ENCODE results near the gene SREBF1. TPM values are rescaled to one million over a fixed set of nuclear protein-coding genes. Genes with fewer than 3 reads are reported as not detected.

SREBF1 gene
- total RNA-seq, 2 experiments from 2014 or later = 218 to 229 TPM

DNA sequence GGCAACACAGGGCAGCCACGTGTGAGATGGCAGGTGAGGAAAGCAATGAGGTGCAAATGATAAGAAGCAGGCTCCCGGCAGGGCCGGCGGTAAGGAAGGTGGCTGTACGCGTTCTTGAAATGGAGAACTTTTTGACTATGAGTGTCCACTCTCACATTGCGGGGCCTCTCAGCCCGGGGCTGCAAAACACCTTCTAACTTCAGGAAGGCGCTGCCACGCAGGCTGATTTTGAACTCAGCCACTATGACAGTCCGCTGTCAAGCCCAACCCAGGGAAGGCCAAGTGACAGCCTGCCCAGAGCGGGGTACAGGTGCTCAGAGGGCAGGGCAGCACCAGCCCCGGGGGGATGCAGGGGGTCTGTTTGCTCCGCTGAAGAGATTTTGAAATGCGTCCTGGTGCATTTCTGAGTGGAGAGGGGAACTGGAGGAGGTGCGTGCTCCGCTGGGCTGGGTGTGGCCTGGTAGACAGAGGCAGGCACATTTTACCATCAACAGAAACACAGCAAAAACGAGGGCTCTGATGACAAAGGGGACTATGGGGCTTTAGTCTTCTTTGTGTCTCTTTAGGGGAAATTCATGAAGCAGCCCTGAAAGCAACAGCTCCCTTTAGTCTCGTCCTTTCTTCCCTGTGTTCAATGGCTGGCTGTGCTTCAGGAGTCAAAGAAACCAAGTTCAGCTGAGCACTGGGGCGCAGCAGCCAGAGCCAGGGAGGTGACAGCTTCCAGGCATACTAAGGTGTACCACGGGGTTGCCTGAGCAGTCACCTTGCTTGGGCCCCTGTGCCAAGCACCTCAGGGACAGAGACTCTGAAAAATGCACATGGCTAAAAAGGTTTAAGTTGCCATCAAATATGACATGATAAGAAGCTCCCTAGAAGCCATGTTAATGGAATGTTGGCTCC lies 14.6 kb upstream of the SREBF1 start:
- no peak for ATAC-seq (ENCODE audit: low read depth)
- Mint-ChIP-seq H3K27me3 (no peaks in the 10 kb centered on the region), H3K9me3 (no peaks in the 10 kb centered on the region), H3K27ac (peak overlapping the region; percentile 94), H3K36me3 (peaks cover 7% of the 10 kb centered on the region), H3K4me1 (peaks cover 79% of the 10 kb centered on the region), H3K4me3 (peak overlapping the region; percentile 58)
- DNase-seq = no peak
- POLR2A ChIA-PET = interaction anchor here (3.0 to 13.8 kb wide), 3 partner anchors 10 to 28 kb away, joined by 31 to 327 read pairs (median 94); partner anchors contain the start of gene SREBF1

DNA sequence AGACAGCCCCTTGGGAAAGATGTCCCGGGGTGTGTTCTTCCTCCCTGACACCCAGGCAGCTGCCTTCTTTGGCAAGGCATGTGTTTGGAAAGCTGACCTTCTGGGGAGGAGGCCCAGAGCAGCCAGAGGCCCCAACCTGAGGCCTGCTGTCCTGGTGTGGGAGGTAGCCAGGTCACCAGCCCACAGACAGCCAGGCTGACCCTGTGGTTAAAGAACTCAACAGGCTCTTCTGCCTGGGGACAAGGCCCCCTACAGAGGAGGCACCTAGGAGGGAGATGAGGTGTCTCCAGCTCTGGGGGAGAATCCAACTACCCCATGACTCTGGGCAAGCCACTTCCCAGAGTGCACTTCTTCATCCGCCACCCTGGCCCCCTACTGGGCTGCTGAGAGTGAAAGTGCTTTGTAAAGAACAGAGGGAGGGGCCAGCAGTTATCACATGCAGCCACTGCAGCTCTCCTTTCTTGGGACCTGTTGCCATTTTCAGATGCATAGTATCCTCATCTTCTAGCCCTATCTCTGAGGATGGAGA lies 13.1 kb upstream of the SREBF1 start:
- POLR2A ChIA-PET = interaction anchor here (0.5 to 13.8 kb wide), 12 partner anchors 9 to 181 kb away, joined by 3 to 327 read pairs (median 7); partner anchors contain the start of gene SREBF1
- Mint-ChIP-seq H3K27me3 (no peaks in the 10 kb centered on the region), H3K36me3 (peaks cover 8% of the 10 kb centered on the region), H3K9me3 (no peaks in the 10 kb centered on the region), H3K4me3 (peak overlapping the region; percentile 71), H3K4me1 (peaks cover 67% of the 10 kb centered on the region), H3K27ac (peak overlapping the region; percentile 94)
- ATAC-seq (ENCODE audit: low read depth) = peak; percentile 70
- peak; percentile 82 for DNase-seq

DNA sequence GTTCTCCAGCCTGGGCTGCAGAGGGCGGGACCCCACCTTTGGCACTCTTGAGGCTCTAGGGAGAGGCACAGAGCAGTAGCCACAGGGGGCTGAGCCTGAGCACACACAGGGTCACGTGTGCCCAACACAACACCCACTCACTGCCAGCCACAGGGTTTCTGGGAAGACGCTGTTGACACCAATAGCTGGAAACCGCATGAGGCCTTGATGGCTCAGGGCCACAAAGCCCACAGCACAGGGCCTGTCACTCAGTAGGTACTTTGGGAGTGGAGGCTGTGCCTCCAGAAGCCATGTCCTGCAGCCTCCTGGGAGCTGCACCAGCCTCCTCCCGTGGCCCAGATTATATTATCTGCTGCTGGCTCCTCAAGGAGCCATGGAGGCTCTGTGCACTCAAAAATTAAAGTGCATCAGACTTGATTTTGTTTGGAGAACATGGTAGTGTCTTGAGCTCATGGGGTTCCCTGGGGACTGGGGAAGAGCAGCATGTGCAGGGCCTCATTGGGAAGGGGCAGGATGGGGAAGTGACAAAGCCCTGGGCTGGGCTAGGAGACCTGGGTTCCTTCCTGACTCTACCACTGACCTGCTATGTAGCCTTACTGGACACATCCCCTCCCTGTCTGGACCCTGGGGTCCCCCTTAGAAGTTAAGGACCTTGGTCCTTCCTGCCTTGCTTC lies 12.5 kb upstream of the SREBF1 start:
- peak; percentile 85 for DNase-seq
- POLR2A ChIA-PET = interaction anchor here (0.8 to 13.8 kb wide), 12 partner anchors 8 to 166 kb away, joined by 3 to 327 read pairs (median 7); partner anchors contain the start of gene SREBF1
- no peaks in the 10 kb centered on the region for H3K27me3 Mint-ChIP-seq
- ATAC-seq (ENCODE audit: low read depth) = peak; percentile 84
- peak overlapping the region; percentile 94 for H3K27ac Mint-ChIP-seq
- no peaks in the 10 kb centered on the region for H3K9me3 Mint-ChIP-seq
- peak overlapping the region; percentile 45 for H3K4me3 Mint-ChIP-seq
- peaks cover 8% of the 10 kb centered on the region for H3K36me3 Mint-ChIP-seq
- H3K4me1 Mint-ChIP-seq = peaks cover 64% of the 10 kb centered on the region

DNA sequence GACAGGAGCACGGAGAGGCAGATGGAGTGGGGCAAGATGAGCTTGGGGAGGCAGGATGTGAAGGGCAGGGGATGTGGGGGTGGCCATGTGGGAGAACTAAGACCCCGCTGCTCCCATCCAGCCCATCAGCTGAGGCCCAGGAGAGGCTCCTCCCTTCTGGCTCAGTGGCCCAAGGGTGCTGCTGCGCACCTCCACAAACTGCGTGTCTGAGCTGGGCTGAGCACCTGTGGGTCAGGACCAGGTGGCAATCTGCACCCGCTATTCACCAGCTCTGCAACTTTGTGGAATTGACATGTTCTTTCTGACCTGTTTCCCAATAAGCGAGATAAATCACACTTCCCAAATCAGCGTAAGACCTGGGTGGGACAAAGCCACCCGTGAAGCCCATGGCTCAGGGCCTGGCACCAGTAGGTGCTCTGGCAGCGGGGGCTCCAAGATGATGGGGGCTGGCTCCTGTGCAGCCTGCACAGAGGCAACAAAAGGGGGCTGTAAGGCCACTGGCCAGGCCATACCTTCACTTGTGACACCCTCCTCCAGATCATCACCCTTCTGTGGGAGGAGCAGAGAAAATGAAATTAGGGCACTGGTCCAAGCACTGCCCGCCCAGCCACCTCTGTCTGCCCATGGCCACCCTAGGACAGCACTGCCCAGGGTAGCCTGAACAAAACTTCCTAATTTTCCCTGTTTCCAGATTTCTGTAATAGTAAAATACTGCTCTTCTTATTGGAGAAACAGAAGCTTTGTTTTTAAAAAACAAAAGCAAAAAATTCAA lies 11.7 kb upstream of the SREBF1 start:
- ATAC-seq (ENCODE audit: low read depth) (no peak), DNase-seq (no peak)
- POLR2A ChIA-PET = interaction anchor here (0.8 to 13.8 kb wide), 9 partner anchors 7 to 166 kb away, joined by 5 to 327 read pairs (median 10); partner anchors contain the start of gene SREBF1
- Mint-ChIP-seq H3K36me3 (peaks cover 7% of the 10 kb centered on the region), H3K27ac (peak overlapping the region; percentile 94), H3K4me3 (peak overlapping the region; percentile 45), H3K9me3 (no peaks in the 10 kb centered on the region), H3K27me3 (no peaks in the 10 kb centered on the region), H3K4me1 (peaks cover 57% of the 10 kb centered on the region)

DNA sequence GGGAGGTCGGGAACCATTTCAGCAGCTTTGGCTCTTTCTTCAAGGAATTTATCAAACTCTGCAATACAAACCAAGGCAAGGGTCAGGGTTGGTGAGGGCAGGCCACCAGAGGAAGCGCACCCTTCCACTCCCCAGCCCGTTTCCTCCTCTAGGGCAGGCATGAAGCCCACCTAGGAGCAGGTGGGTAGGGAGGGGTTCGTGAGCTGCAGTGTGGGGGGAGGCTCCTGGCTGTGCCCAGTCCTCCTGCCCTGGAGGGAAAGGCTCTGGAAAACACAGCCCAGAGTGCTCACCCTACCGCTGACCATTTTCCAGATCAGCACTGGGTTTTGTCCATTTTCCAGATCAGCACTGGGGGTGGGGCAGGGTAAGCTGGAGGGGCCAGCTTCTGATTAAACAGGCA lies 10.9 kb upstream of the SREBF1 start:
- Mint-ChIP-seq H3K4me1 (peaks cover 51% of the 10 kb centered on the region), H3K36me3 (peaks cover 6% of the 10 kb centered on the region), H3K4me3 (peak overlapping the region; percentile 42), H3K9me3 (no peaks in the 10 kb centered on the region), H3K27me3 (no peaks in the 10 kb centered on the region), H3K27ac (peak overlapping the region; percentile 94)
- no peak for DNase-seq
- no peak for ATAC-seq (ENCODE audit: low read depth)
- POLR2A ChIA-PET = interaction anchor here (2.6 to 13.8 kb wide), 3 partner anchors 14 to 165 kb away, joined by 14 to 327 read pairs (median 94); partner anchors contain the start of gene SREBF1

DNA sequence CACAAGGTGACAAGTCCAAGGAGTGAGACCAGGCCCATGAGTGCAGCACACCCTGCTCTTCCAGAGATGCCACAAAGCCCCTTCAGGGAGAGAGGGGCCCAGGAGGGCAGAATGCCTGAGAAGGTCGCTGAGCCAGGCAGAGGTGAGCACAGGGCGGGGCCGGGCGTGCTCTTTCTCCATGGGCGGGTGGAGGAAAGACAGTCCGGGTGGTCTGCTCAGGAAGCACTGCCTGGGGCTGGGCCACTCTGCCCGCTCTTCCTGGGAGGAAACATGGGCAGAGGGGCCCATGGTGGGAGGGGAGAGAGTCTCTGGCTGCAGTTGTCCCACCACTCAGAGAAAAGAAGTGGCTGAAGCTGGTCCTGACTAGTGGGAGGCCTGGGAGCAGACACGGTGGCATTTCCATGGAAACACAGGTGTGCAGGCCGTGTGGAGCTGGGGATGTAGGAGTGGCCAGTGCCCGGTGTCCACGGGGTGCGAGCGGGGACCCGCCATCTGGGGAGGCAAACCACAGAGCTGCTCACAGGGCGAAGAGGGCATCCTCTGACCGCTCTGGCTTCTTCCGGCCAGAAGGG lies 10.4 kb upstream of the SREBF1 start:
- no peak for DNase-seq
- Mint-ChIP-seq H3K27me3 (no peaks in the 10 kb centered on the region), H3K4me3 (no peak overlapping the region), H3K4me1 (peaks cover 48% of the 10 kb centered on the region), H3K27ac (peak overlapping the region; percentile 30), H3K9me3 (no peaks in the 10 kb centered on the region), H3K36me3 (peaks cover 6% of the 10 kb centered on the region)
- no peak for ATAC-seq (ENCODE audit: low read depth)
- POLR2A ChIA-PET = interaction anchor here (5.1 to 13.8 kb wide), 2 partner anchors 13 to 23 kb away, joined by 94 to 327 read pairs; partner anchors contain the start of gene SREBF1

DNA sequence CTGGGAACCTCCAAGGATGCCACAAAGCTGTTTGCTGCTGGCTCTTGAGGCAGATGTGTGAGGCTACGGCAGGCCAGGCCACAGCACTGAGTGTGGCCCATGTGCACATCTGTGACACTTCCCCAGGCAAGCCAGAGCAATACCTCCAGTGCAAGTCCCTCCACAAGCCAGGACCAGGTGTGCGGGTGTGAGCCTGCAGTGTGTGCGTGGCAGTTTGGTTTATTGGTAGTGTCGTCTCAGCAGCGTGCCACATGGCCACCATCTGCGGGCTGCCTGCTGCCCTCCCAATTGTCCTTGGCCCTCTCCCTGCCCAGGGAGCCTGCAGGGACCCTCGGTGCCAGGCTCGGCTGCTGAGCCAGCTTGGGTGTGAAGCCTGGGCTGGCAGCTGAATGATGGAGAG lies 9.9 kb upstream of the SREBF1 start:
- DNase-seq (no peak), ATAC-seq (ENCODE audit: low read depth) (no peak)
- Mint-ChIP-seq H3K4me1 (peaks cover 43% of the 10 kb centered on the region), H3K4me3 (no peak overlapping the region), H3K9me3 (no peaks in the 10 kb centered on the region), H3K27me3 (no peaks in the 10 kb centered on the region), H3K36me3 (peaks cover 6% of the 10 kb centered on the region), H3K27ac (peak overlapping the region; percentile 30)
- POLR2A ChIA-PET = interaction anchor here (13.8 kb wide), 1 partner anchor 13 kb away, joined by 327 read pairs; the partner anchor contains the start of gene SREBF1

DNA sequence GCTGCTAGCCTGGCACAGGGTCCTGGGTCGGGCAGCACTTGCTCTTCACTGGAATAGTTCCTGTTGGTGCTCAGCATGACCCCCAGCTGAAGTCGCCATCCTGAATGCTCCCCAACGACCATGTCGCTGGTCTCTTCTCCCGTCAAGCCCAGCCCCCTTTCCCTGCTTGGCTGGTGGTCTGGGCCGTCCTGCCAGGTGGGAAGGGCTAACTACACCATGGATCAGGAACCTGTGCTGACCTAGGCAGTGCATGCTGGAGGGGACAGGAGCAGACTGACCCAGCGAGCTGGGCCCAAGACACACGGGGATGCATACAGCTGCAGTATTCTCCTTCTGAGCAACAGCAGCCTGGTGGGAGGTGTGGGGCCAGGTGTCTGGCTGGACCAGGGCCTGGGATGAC lies 9.2 kb upstream of the SREBF1 start:
- Mint-ChIP-seq H3K4me1 (peaks cover 40% of the 10 kb centered on the region), H3K9me3 (no peaks in the 10 kb centered on the region), H3K36me3 (peaks cover 5% of the 10 kb centered on the region), H3K27ac (peak overlapping the region; percentile 51), H3K4me3 (no peak overlapping the region), H3K27me3 (no peaks in the 10 kb centered on the region)
- ATAC-seq (ENCODE audit: low read depth) (no peak), DNase-seq (no peak)
- POLR2A ChIA-PET = interaction anchor here (1.1 to 13.8 kb wide), 2 partner anchors 12 to 23 kb away, joined by 5 to 327 read pairs; partner anchors contain the start of gene SREBF1

DNA sequence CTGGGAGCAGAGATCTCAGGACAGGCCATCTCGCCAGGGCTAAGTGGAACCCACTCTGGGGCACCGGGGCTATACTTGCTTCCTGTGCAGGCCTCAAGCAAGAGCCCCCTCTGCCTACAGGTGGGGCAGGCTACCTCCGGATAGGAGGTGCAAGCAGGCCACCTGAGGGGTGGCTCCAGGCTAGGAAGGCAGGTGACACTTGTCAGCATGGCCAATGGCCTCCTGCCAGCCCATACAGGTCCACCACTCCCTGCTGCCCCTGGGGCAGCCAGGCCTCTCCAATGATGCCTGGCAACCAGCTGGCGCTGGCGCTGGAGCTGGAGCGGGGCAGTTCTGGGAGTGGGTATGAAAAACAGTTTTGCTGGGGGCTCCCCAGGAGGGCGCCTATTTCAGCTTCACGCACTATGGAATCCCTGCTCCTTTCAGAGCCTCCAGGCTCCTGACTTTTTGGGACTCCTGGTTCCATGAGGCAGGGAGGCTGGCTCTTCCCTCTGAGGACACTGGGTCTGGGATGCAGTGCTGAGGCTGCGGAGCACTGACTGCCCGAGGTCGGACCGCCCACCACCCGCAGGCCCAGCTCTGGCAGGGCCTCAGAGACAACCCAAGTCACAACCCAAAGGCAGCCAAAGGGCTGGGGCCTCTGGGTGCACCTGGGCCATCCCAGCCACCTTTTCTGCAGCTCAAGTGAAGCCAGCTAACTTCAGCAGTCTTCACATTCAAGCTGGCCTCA lies 8.4 kb upstream of the SREBF1 start:
- POLR2A ChIA-PET = interaction anchor here (1.1 to 13.8 kb wide), 2 partner anchors 11 to 22 kb away, joined by 5 to 327 read pairs; partner anchors contain the start of gene SREBF1
- Mint-ChIP-seq H3K27ac (peak overlapping the region; percentile 34), H3K4me1 (peaks cover 37% of the 10 kb centered on the region), H3K36me3 (peaks cover 2% of the 10 kb centered on the region), H3K9me3 (no peaks in the 10 kb centered on the region), H3K27me3 (no peaks in the 10 kb centered on the region), H3K4me3 (no peak overlapping the region)
- no peak for DNase-seq
- no peak for ATAC-seq (ENCODE audit: low read depth)

DNA sequence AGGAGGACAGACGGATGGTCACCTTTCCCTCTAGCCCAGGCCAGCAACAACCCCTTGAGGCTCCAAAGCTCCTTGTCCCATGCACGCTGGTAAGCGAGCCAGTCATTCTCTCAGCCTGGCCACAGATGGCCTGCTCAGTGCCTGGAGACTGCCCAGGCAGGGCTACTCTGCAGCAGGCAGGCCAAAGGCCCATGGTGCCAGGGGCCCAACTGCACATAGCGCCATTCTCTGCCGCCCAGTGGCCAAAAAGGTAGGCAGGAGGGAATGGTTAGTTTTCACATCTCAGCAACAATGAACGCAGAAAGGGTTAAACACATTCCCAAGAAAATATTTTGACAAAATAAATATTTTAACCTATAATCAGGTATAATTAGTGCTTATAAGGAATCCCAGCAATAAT lies 7.7 kb upstream of the SREBF1 start:
- DNase-seq (no peak), ATAC-seq (ENCODE audit: low read depth) (no peak)
- H3K4me1 Mint-ChIP-seq = peaks cover 33% of the 10 kb centered on the region
- no peak overlapping the region for H3K27ac Mint-ChIP-seq
- no peaks in the 10 kb centered on the region for H3K27me3 Mint-ChIP-seq
- no peaks in the 10 kb centered on the region for H3K9me3 Mint-ChIP-seq
- peaks cover 2% of the 10 kb centered on the region for H3K36me3 Mint-ChIP-seq
- no peak overlapping the region for H3K4me3 Mint-ChIP-seq
- POLR2A ChIA-PET = no interaction called here

DNA sequence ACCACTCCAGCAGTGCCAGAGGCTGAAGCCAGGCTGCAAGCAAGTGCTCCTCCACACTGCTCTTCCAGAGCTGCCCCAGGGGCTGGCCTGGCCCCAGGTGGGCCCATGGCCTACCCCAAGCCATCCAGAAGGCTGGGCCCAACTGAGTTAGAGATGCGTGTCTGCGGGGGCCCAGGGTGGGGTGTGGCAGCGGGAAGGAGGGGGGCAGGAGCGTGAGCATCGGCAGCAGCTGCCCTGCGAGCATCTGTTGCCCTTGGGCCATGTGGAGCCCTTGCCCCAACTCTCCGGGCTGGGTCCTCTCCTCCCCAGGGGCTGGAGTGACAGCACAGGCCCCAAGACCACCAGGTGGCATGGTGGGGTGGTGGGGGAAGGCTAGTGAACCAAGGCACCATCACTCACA lies 7.3 kb upstream of the SREBF1 start:
- H3K4me3 Mint-ChIP-seq = no peak overlapping the region
- POLR2A ChIA-PET = no interaction called here

More for the DNA sequence above, 7.3 kb upstream of the SREBF1 start:
- Mint-ChIP-seq H3K4me1 (peaks cover 33% of the 10 kb centered on the region), H3K27me3 (no peaks in the 10 kb centered on the region), H3K36me3 (peaks cover 2% of the 10 kb centered on the region), H3K9me3 (no peaks in the 10 kb centered on the region), H3K27ac (no peak overlapping the region)
- DNase-seq (no peak), ATAC-seq (ENCODE audit: low read depth) (no peak)

Data from activated naive CD8-positive, alpha-beta T cell treated with anti-CD3 and anti-CD28 coated beads, Interleukin-2, amount 10 ng/mL, durations not matched to agents 7 days and 5 days (primary cell).